Mucosa of descending colon (tissue), 3 donors: Measurements from ENCODE around the gene CDH1. TPM values are rescaled to one million over a fixed set of nuclear protein-coding genes. Genes with fewer than 3 reads are reported as not detected.

Experiments
- ATAC-seq: fragments of 200-7000 bp; cut with Tn5 transposase; one replicate; pipeline ENCODE4 v1.9.1; 2020; ENCODE audit warnings: mild to moderate bottlenecking, moderate library complexity
- DNase-seq, 3 donors: peaks; one replicate each; pipeline ENCODE4 v3.0.0-alpha.2; 2020
- H3K36me3 ChIP-seq: fragments of 200-600 bp; one replicate; pipeline ENCODE4 v1.8.0; 2021; ENCODE audit warnings: low read depth, mild to moderate bottlenecking
- H3K4me1 ChIP-seq: fragments of 200-600 bp; one replicate; pipeline ENCODE4 v1.8.0; 2021; ENCODE audit warnings: low read depth, mild to moderate bottlenecking
- H3K4me3 ChIP-seq: fragments of 200-600 bp; one replicate; pipeline ENCODE4 v1.8.0; 2021; ENCODE audit warnings: mild to moderate bottlenecking
- H3K9me3 ChIP-seq: fragments of 200-600 bp; one replicate; pipeline ENCODE4 v1.8.0; 2021; ENCODE audit warnings: mild to moderate bottlenecking
- intact Hi-C, 2 donors: fragments of 100-400 bp; cut with DNase I in 1 of 2; cut with micrococcal nuclease in 1 of 2; formaldehyde crosslinking; loops; one replicate each; pipeline versions ENCODE4 v1.11.0 to v1.11.1; 2022; cut with DNase I, micrococcal nuclease
- total RNA-seq, 3 donors: library from RNA; stranded (reverse); fragmentation: NEBNext Ultra II Directional in 2 of 3; extraction: Animal tissue kit (Norgen Biotek cat#: 25700) in 2 of 3; gene quantifications; one replicate each; pipeline versions ENCODE4 v1.2.1 to v1.2.4, GENCODE V29; 2021 to 2023
- TF ChIP-seq, protein P1 (sequence below): fragments of 200-600 bp; IDR thresholded peaks from one replicate; pipeline ENCODE4 v1.8.0; 2022; ENCODE audit warnings: antibody characterized with exemption, mild to moderate bottlenecking
- donor health status: DM: no; HTN: no; CAD: no; lungs with moderate emphysema.
- donor health status: DM: no; HTN: no; CAD: no.
- donor health status: DM: no; HTN: yes; CAD: no.

Gene CDH1
- total RNA-seq, 3 donors from 2014 or later, result 284 to 777 (median 667) TPM

DNA sequence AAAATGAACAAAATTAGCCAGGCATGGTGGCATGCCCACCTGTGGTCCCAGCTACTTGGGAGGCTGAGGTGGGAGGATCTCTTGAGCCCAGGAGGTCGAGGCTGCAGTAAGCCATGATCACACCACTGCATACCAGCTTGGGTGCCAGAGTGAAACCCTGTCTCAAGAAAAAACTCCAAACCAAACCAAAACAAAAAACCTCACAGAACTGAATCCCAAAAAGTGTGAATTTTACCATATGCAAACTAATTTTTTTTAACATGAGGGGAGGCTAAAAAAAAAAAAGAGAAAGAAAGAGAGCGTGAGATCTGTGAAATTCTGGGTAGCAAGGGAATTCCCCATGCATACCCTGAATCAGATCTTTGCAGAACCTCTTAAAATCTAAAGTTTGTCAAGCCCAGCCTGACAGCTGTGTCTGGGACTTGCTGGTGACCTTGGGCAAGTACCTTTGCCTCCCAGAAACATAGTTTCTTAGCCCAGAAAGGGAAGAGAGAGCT is 17.1 kb upstream of the CDH1 start:
- ATAC-seq, result no peak
- intact Hi-C loops, result no loop called here
- no peak overlapping the region for H3K4me3 ChIP-seq
- DNase-seq, result no peak
- no peaks in the 10 kb centered on the region for H3K9me3 ChIP-seq
- H3K4me1 ChIP-seq, result peaks cover 20% of the 10 kb centered on the region
- H3K36me3 ChIP-seq, result no peaks in the 10 kb centered on the region
- TF ChIP-seq, protein P1, sequence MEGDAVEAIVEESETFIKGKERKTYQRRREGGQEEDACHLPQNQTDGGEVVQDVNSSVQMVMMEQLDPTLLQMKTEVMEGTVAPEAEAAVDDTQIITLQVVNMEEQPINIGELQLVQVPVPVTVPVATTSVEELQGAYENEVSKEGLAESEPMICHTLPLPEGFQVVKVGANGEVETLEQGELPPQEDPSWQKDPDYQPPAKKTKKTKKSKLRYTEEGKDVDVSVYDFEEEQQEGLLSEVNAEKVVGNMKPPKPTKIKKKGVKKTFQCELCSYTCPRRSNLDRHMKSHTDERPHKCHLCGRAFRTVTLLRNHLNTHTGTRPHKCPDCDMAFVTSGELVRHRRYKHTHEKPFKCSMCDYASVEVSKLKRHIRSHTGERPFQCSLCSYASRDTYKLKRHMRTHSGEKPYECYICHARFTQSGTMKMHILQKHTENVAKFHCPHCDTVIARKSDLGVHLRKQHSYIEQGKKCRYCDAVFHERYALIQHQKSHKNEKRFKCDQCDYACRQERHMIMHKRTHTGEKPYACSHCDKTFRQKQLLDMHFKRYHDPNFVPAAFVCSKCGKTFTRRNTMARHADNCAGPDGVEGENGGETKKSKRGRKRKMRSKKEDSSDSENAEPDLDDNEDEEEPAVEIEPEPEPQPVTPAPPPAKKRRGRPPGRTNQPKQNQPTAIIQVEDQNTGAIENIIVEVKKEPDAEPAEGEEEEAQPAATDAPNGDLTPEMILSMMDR, result no peak

DNA sequence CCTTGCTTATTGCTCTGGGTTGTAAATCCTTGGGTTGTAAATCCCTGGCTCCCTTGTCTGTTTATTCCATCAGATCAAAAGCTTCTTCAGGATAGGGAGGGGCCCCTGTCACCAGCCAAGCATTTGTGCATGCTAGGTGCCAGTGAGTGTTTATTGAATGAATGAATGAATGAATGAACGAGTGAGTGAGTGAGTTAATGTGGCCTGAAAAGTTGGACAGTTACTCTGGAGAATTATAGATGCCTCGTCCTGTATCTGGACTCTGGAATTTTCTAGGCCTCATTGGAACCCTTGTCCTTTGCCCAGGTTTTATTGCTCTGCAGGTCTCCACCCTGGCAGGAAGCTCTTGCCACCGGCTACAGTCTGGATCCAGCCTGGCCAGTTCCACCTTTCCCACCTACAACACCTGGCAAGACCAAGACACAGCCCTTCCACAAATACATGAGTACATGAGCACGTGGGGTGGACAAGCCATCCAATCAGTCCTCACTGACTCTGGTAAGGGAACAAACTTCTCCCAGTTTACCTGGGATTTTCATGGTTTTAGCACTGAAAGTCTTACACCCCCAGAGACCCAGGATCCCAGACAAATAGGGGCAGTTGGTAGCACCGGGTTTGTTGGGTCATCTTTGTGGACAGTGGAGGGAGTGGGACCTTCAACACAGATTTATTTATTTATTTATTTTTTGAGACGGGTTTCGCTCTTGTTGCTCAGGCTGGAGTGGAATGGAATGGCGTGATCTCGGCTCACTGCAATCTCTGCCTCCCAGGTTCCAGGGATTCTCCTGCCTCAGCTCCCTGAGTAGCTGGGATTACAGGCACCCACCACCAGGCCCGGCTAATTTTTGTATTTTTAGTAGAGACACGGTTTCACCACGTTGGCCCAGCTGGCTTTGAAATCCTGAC is 14.7 kb upstream of the CDH1 start:
- ATAC-seq (peak; percentile 94), DNase-seq (peak; percentile 79 to 85 (median 85))
- H3K9me3 ChIP-seq, result no peaks in the 10 kb centered on the region
- H3K4me1 ChIP-seq, result peaks cover 23% of the 10 kb centered on the region
- intact Hi-C loops, result no loop called here
- no peak overlapping the region for H3K4me3 ChIP-seq
- TF ChIP-seq, protein P1, result no peak
- no peaks in the 10 kb centered on the region for H3K36me3 ChIP-seq

DNA sequence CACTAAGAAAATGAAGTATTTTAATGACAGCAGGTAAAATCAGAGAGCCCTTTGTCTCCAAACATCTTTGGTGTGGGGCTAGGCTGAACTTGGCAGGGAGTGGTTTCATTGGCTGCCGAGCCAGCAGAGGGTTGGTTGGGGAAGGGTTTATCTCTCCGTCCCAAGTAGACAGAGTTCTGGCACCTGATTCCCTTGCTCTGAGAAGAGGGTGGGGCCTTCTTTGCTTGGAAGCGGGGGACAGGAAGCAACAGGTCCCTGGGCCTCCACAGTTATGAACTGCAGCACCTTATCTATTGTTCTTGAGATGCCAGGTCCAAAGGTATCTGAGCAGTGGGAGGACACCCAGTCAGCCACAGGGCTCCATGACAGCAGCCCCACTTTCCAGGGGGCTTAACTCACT is 12.3 kb upstream of the CDH1 start:
- intact Hi-C loops, result no loop called here
- Histone ChIP-seq H3K4me3 (no peak overlapping the region), H3K9me3 (no peaks in the 10 kb centered on the region), H3K4me1 (peaks cover 23% of the 10 kb centered on the region), H3K36me3 (no peaks in the 10 kb centered on the region)
- ATAC-seq, result peak; percentile 80
- TF ChIP-seq, protein P1, result no peak
- DNase-seq, result peak; percentile 66 to 68 (median 66)

DNA sequence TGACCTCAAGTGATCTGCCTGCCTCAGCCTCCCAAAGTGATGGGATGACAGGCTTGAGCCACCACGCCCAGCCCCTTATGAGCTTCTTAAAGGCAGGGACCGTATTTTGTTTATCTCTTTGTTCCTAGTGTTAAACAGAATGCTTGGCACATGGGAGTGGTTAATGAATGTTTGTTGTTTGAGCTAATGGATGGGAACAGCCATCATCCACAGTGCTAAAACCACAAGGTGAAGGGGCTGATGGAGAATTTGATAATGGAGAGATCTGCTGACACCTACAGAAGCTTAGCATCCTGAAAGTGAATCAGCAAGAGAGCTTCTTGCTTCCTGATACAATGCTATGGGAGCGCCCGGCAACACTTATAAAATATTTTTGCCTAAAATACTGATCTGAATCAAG is 8.6 kb upstream of the CDH1 start:
- intact Hi-C loops, result no loop called here
- H3K9me3 ChIP-seq, result no peaks in the 10 kb centered on the region
- no peak overlapping the region for H3K4me3 ChIP-seq
- no peaks in the 10 kb centered on the region for H3K36me3 ChIP-seq
- DNase-seq (no peak), ATAC-seq (no peak)
- TF ChIP-seq, protein P1, result no peak
- H3K4me1 ChIP-seq, result peaks cover 15% of the 10 kb centered on the region

DNA sequence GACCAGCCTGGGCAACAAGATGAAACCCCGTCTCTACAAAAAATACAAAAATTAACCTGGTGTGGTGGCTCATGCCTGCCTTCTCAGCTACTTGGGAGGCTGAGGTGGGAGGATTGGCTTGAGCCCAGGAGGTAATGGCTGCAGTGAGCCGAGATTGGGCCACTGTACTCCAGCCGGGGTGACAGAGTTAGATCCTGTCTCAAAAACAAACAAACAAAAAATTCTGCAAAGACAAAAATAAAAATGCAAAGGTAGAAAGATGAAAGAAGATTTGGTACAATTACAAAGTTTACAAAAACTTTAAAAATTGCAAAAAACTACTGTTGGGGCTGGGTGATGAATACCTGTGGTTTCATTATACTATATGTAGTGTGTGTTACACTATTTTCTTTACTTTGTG is 5.5 kb upstream of the CDH1 start:
- Histone ChIP-seq H3K9me3 (no peaks in the 10 kb centered on the region), H3K4me1 (peaks cover 4% of the 10 kb centered on the region), H3K4me3 (no peak overlapping the region), H3K36me3 (no peaks in the 10 kb centered on the region)
- TF ChIP-seq, protein P1, result no peak
- intact Hi-C loops, result no loop called here
- no peak for DNase-seq
- no peak for ATAC-seq
